Vagina (tissue), 2 donors: Measurements from ENCODE around the gene RMND1. TPM values are rescaled to one million over a fixed set of nuclear protein-coding genes. Genes with fewer than 3 reads are reported as not detected.

Experiments used
- DNase-seq, 2 donors: peaks; one replicate each; pipeline ENCODE4 v3.0.0-alpha.2; 2017; ENCODE audit errors: extremely low spot score in 2 of 2
- H3K27ac ChIP-seq: fragments of 200-600 bp; sonication (generic); one replicate; pipeline ENCODE4 v1.5.1; 2019
- H3K27me3 ChIP-seq: fragments of 200-600 bp; sonication (generic); one replicate; pipeline ENCODE4 v1.5.1; 2019
- H3K36me3 ChIP-seq, 2 donors: fragments of 200-600 bp; sonication (generic); one replicate each; pipeline ENCODE4 v1.5.1; 2017 to 2019
- H3K4me1 ChIP-seq: fragments of 200-600 bp; sonication (generic); one replicate; pipeline ENCODE4 v1.5.1; 2019
- H3K4me3 ChIP-seq, 2 donors: fragments of 200-600 bp; sonication (generic); 1 replicate in 1 of 2; 2 replicates in 1 of 2; pipeline ENCODE4 v1.5.1; 2016 to 2019
- H3K9me3 ChIP-seq: fragments of 200-600 bp; sonication (generic); one replicate; pipeline ENCODE4 v1.5.1; 2019
- POLR2A ChIP-seq, 2 donors: fragments of 450-650 bp; IDR thresholded peaks; one replicate each; pipeline ENCODE4 v1.6.1; 2017; ENCODE audit warnings: antibody characterized with exemption in 2 of 2, mild to moderate bottlenecking in 2 of 2, moderate library complexity in 2 of 2
- POLR2AphosphoS5 ChIP-seq, 2 donors: sonication (generic); formaldehyde crosslinking; IDR thresholded peaks; one replicate each; pipeline ENCODE4 v1.9.0; 2017; ENCODE audit warnings: antibody characterized with exemption in 2 of 2, mild to moderate bottlenecking in 2 of 2, low read depth in 1 of 2; ENCODE audit not compliant: insufficient read depth in 1 of 2
- intact Hi-C: fragments of 100-400 bp; cut with DNase I; formaldehyde crosslinking; loops from one replicate; pipeline ENCODE4 v1.15.1; 2023
- total RNA-seq: library from RNA; depleted of rRNA; stranded (reverse); fragments of >200 nt; gene quantifications from one replicate; pipeline ENCODE4 v1.2.3, GENCODE V29; 2016
- TF ChIP-seq, protein P1 (sequence below), 3 experiments: fragments of 450-650 bp in 2 of 3; fragments of 200-600 bp in 1 of 3; sonication (generic) in 1 of 3; IDR thresholded peaks; one replicate each; pipeline ENCODE4 v1.5.1; 2017 to 2019; ENCODE audit warnings: antibody characterized with exemption in 3 of 3, mild to moderate bottlenecking in 2 of 3, moderate library complexity in 2 of 3

The RMND1 gene
- total RNA-seq, 1 donor from 2014 or later: 15.7 TPM

- intact Hi-C loops: no loop called here
- Histone ChIP-seq H3K27ac (peak overlapping the region; percentile 68), H3K9me3 (no peaks in the 10 kb centered on the region), H3K4me1 (peaks cover 14% of the 10 kb centered on the region), H3K4me3 (no peak overlapping the region), H3K27me3 (no peaks in the 10 kb centered on the region), H3K36me3 (no peaks in the 10 kb centered on the region)
- no peak for DNase-seq
- TF ChIP-seq POLR2AphosphoS5 (IDR thresholded peaks at IDR 0.05; ENCODE audit: insufficient read depth in 1 of 2, low read depth in 1 of 2) (no peak), POLR2A (IDR thresholded peaks at IDR 0.05) (no peak)
- TF ChIP-seq, protein P1, sequence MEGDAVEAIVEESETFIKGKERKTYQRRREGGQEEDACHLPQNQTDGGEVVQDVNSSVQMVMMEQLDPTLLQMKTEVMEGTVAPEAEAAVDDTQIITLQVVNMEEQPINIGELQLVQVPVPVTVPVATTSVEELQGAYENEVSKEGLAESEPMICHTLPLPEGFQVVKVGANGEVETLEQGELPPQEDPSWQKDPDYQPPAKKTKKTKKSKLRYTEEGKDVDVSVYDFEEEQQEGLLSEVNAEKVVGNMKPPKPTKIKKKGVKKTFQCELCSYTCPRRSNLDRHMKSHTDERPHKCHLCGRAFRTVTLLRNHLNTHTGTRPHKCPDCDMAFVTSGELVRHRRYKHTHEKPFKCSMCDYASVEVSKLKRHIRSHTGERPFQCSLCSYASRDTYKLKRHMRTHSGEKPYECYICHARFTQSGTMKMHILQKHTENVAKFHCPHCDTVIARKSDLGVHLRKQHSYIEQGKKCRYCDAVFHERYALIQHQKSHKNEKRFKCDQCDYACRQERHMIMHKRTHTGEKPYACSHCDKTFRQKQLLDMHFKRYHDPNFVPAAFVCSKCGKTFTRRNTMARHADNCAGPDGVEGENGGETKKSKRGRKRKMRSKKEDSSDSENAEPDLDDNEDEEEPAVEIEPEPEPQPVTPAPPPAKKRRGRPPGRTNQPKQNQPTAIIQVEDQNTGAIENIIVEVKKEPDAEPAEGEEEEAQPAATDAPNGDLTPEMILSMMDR (IDR thresholded peaks at IDR 0.05): no peak
Observed at GRCh38 chr6:151445482-151445881, 6.4 kb downstream of the RMND1 start.

GRCh38 chr6:151443911-151444621, 7.9 kb downstream of the RMND1 start:
- TF ChIP-seq POLR2AphosphoS5 (IDR thresholded peaks at IDR 0.05; ENCODE audit: insufficient read depth in 1 of 2, low read depth in 1 of 2): no peak
- TF ChIP-seq, protein P1 (IDR thresholded peaks at IDR 0.05): no peak
- no peak for TF ChIP-seq POLR2A (IDR thresholded peaks at IDR 0.05)
- intact Hi-C loops: loop anchor here (5.0 kb wide), 1 partner anchor 33 kb away; no protein-coding TSS in a partner anchor
- Histone ChIP-seq H3K4me1 (peaks cover 14% of the 10 kb centered on the region), H3K36me3 (no peaks in the 10 kb centered on the region), H3K27ac (peak overlapping the region; percentile 10), H3K4me3 (no peak overlapping the region), H3K27me3 (no peaks in the 10 kb centered on the region), H3K9me3 (no peaks in the 10 kb centered on the region)
- no peak for DNase-seq

- no peak overlapping the region for H3K4me3 ChIP-seq
- no peaks in the 10 kb centered on the region for H3K27me3 ChIP-seq
- H3K27ac ChIP-seq: peak overlapping the region; percentile 54
- TF ChIP-seq, protein P1 (IDR thresholded peaks at IDR 0.05): no peak
- TF ChIP-seq POLR2A (IDR thresholded peaks at IDR 0.05) (no peak), POLR2AphosphoS5 (IDR thresholded peaks at IDR 0.05; ENCODE audit: insufficient read depth in 1 of 2, low read depth in 1 of 2) (no peak)
- H3K36me3 ChIP-seq: no peaks in the 10 kb centered on the region
- no peak for DNase-seq
- peaks cover 14% of the 10 kb centered on the region for H3K4me1 ChIP-seq
- intact Hi-C loops: loop anchor here (5.0 kb wide), 1 partner anchor 34 kb away; no protein-coding TSS in a partner anchor
- H3K9me3 ChIP-seq: no peaks in the 10 kb centered on the region
Observed at GRCh38 chr6:151443454-151443853, 8.5 kb downstream of the RMND1 start.

- H3K27me3 ChIP-seq: no peaks in the 10 kb centered on the region
- H3K27ac ChIP-seq: no peak overlapping the region
- H3K9me3 ChIP-seq: no peaks in the 10 kb centered on the region
- intact Hi-C loops: loop anchor here (5.0 kb wide), 1 partner anchor 35 kb away; no protein-coding TSS in a partner anchor
- no peaks in the 10 kb centered on the region for H3K36me3 ChIP-seq
- H3K4me3 ChIP-seq: no peak overlapping the region
- peaks cover 19% of the 10 kb centered on the region for H3K4me1 ChIP-seq
- TF ChIP-seq, protein P1 (IDR thresholded peaks at IDR 0.05): no peak
- TF ChIP-seq POLR2AphosphoS5 (IDR thresholded peaks at IDR 0.05; ENCODE audit: insufficient read depth in 1 of 2, low read depth in 1 of 2) (no peak), POLR2A (IDR thresholded peaks at IDR 0.05) (no peak)
- DNase-seq: no peak
Observed at GRCh38 chr6:151442371-151442770, 9.6 kb downstream of the RMND1 start.
